Muscle layer of colon (tissue), 2 donors: ENCODE results near the gene RAD51B.

Experiments used
- H3K27ac ChIP-seq: one replicate; pipeline ENCODE4 v1.7.0; 2013; ENCODE audit warnings: low read depth, mild to moderate bottlenecking, low read length, moderate library complexity
- H3K27me3 ChIP-seq, 2 donors: one replicate each; pipeline ENCODE4 v1.7.0; 2013; ENCODE audit warnings: low read length in 2 of 2, mild to moderate bottlenecking in 2 of 2; ENCODE audit not compliant: insufficient read depth in 2 of 2, control insufficient read depth in 1 of 2
- H3K36me3 ChIP-seq: one replicate; pipeline ENCODE4 v1.7.0; 2013; ENCODE audit warnings: mild to moderate bottlenecking, low read length; ENCODE audit not compliant: insufficient read depth
- H3K4me1 ChIP-seq: one replicate; pipeline ENCODE4 v1.7.0; 2013; ENCODE audit warnings: mild to moderate bottlenecking, low read length; ENCODE audit not compliant: insufficient read depth
- H3K4me3 ChIP-seq, 2 donors: one replicate each; pipeline ENCODE4 v1.7.0; 2013; ENCODE audit warnings: low read length in 2 of 2, low read depth in 1 of 2, mild to moderate bottlenecking in 1 of 2, moderate library complexity in 1 of 2
- H3K9ac ChIP-seq: one replicate; pipeline ENCODE4 v1.7.0; 2013; ENCODE audit warnings: low read length
- H3K9me3 ChIP-seq: one replicate; pipeline ENCODE4 v1.7.0; 2013; ENCODE audit warnings: mild to moderate bottlenecking, low read length
- donor health status: abdominal sarcoma.
- donor health status: Adenocarcinoma of cecum.

RAD51B gene

DNA sequence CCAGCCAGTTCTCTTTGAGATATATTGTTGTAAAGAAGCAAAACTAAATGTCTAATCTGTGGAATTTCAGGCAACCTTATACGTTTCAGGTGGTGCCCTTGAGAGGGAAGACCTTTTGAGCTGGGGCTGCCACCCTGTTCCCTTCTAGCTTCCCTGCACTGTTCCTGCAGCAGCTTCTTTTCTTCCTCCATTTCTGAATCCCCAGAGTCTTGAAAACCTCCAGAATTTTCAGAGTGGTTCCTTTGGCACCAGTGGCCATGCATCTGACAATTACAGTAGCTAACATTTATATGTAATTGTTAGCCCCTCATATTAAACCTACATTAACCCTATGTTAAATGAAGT is 702.0 kb downstream of the RAD51B start:
- no peaks in the 10 kb centered on the region for H3K9me3 ChIP-seq
- H3K27me3 ChIP-seq = no peaks in the 10 kb centered on the region
- peak overlapping the region; percentile 75 for H3K27ac ChIP-seq
- H3K9ac ChIP-seq = no peak overlapping the region
- no peaks in the 10 kb centered on the region for H3K36me3 ChIP-seq
- H3K4me3 ChIP-seq = no peak overlapping the region
- peaks cover 77% of the 10 kb centered on the region for H3K4me1 ChIP-seq

DNA sequence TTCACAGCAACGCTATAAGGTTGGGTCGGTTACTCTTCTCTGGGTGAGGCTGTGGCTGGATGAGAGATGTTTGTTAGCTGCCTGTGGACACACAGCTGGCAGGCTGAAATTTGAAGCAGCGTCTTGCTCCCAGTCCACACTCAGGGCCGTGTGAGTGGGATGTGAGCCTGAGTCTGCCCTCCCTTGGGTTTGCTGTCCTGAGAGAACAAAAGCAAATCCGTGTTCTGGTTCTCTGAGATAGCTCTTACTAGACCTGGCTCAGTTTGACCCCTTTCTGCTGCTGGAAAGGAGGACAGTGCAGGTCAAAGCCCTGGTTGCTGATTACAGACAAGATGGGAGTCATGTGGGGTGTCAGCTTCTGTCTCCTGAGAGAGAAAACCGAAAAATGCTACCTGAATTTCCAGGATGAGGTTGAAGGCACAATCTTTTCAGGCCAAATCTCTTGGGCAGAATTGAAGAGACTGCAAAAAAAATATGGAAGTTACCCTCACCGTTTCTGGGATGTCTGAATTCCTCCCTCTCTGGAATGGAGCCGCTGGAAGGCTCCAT is 702.5 kb downstream of the RAD51B start:
- no peaks in the 10 kb centered on the region for H3K9me3 ChIP-seq
- peak overlapping the region; percentile 75 for H3K27ac ChIP-seq
- no peak overlapping the region for H3K9ac ChIP-seq
- no peaks in the 10 kb centered on the region for H3K36me3 ChIP-seq
- H3K4me1 ChIP-seq = peaks cover 76% of the 10 kb centered on the region
- no peak overlapping the region for H3K4me3 ChIP-seq
- H3K27me3 ChIP-seq = no peaks in the 10 kb centered on the region

DNA sequence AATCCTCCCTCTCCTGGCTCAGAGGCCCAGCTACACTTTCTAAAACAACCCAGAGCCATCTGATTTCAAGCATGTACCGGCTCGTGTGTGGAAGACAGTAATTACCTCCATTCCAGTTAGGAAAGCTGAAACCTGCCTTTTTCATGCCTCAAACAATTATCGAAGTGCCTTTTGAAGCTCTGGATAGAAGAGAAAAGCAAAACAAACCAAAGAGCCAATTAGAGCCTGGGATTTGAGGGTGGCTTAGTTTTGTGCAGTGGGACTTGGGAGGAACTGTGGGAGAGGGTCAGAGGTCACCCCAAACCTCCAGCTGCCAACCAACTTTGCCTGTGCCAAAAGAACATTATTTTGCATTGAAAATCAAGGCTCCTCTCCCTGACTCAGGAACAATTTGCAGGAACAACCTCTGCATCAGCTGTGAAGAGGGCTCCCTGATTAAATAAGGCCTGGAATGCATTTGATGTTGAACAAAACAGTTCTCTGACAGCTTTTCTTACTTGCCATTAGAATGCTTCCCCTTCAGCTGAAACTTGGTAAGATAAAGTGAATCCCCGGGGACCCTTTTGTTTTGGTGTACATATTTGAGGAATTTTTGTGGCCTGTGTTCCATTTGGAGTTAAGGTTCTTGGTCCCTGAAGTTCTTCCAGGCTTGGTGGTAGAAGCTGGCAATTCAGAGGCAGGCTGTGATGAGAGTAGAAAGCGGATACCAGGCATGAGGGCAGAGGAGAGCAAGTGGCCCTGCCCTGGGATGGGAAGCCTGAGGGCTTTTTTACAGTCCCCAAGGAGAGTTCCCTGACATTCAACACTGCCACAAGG is 703.1 kb downstream of the RAD51B start:
- no peak overlapping the region for H3K4me3 ChIP-seq
- no peaks in the 10 kb centered on the region for H3K27me3 ChIP-seq
- peak overlapping the region; percentile 75 for H3K27ac ChIP-seq
- H3K4me1 ChIP-seq = peaks cover 76% of the 10 kb centered on the region
- no peaks in the 10 kb centered on the region for H3K36me3 ChIP-seq
- no peaks in the 10 kb centered on the region for H3K9me3 ChIP-seq
- no peak overlapping the region for H3K9ac ChIP-seq

DNA sequence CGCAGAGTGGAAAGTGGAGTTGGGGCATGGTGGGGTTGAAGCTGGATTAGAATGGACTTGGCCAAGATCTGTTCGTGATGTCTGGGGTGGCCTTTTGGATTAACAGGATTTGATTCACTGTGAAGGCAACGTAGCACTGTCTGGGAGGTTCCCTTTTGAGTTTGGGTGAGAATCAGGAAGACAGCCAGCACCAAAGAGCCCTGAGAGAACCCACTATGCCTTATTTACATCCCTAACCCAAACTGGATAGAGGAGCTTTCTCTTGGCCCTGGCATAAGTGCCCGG is 703.7 kb downstream of the RAD51B start:
- Histone ChIP-seq H3K36me3 (no peaks in the 10 kb centered on the region), H3K27ac (peak overlapping the region; percentile 75), H3K27me3 (no peaks in the 10 kb centered on the region), H3K9me3 (no peaks in the 10 kb centered on the region), H3K4me1 (peaks cover 76% of the 10 kb centered on the region), H3K9ac (no peak overlapping the region), H3K4me3 (no peak overlapping the region)

DNA sequence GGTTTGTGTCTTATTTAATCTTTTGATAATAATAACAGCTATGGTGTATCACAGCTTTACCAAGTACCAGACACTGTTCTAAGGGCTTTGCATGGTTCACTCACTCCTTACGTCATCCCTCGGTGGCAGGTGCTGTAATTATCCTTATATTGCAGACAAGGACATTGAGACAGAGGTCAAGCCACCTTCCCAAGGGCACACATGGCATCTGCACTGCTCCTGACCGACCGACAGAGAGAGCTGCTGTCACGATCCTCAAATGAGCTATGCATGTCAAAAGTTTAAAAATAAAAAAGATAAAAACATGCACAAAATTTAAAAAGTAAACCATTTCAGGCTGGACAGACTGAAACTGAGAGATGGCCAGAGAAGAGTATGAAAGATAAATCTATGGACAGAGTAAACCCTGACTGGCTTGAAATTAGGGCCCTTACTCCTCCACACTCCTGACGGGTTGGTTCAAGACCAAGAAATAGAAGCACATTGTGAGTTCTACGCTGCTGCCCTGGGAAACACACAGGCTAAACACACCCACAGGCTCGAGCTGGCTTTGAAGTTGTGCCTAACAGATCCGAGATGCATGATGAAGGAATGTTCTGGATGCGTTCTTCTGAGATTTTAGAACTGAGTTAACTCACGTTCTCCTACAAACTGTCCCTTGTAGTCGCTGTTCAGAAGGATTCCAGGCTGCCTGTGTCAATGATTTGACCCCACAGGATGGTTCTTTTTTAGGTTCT is 704.6 kb downstream of the RAD51B start:
- H3K36me3 ChIP-seq = no peaks in the 10 kb centered on the region
- peaks cover 68% of the 10 kb centered on the region for H3K4me1 ChIP-seq
- no peaks in the 10 kb centered on the region for H3K27me3 ChIP-seq
- H3K4me3 ChIP-seq = no peak overlapping the region
- peak overlapping the region; percentile 75 for H3K27ac ChIP-seq
- H3K9me3 ChIP-seq = no peaks in the 10 kb centered on the region
- H3K9ac ChIP-seq = no peak overlapping the region

DNA sequence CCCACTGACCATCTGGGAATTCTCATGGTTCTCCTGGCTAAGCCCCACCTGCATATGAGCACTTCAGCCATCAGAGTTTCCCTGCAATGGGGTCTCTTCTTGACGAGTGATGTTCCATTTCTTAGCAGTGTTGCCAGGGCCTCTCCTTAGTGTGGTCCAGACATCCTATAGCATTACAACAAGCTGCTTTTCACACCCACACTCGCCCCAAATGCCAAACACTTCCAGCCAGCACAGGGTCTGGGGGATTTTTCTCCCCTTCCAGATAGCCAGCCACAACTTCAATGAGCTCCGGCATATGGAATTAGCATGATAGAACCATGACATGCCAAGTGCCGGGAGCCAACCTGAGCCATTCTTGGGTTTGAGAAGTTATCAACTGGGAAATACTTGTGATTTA is 705.9 kb downstream of the RAD51B start:
- H3K4me1 ChIP-seq = peaks cover 58% of the 10 kb centered on the region
- H3K27ac ChIP-seq = peak overlapping the region; percentile 8

DNA sequence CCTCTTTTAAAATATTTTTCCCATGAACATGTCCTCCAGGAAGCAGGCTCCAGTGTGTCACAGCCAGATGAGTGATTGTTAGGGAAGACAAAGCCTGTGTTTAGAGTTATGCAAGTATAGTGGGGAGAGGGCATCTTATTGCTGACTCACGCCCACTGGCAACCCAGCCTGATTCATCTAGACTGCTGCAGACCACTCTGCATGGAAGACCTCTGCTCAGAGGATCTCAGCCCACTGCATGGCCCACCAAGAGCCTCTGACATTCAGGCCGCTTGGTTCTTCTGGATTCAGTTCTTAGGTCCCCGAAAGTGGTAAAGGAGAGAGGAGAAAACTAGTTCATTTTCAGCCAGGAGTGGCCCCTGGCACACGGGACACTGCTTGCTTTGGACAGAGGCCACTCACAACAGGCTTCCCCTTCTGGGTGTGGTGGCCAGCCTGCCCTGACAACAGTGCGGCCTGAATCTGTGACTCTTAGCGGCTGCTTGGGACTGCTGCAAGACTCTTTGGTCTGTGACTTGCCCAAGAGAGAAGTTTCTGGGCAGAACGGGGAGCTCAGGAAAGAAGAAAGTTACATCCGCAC is 707.0 kb downstream of the RAD51B start:
- Histone ChIP-seq H3K27ac (peak overlapping the region; percentile 68), H3K9me3 (no peaks in the 10 kb centered on the region), H3K27me3 (no peaks in the 10 kb centered on the region), H3K9ac (no peak overlapping the region), H3K36me3 (no peaks in the 10 kb centered on the region), H3K4me1 (peaks cover 47% of the 10 kb centered on the region), H3K4me3 (no peak overlapping the region)

More for the DNA sequence above, 705.9 kb downstream of the RAD51B start:
- no peaks in the 10 kb centered on the region for H3K36me3 ChIP-seq
- no peak overlapping the region for H3K9ac ChIP-seq
- H3K27me3 ChIP-seq = no peaks in the 10 kb centered on the region
- no peak overlapping the region for H3K4me3 ChIP-seq
- H3K9me3 ChIP-seq = no peaks in the 10 kb centered on the region

DNA sequence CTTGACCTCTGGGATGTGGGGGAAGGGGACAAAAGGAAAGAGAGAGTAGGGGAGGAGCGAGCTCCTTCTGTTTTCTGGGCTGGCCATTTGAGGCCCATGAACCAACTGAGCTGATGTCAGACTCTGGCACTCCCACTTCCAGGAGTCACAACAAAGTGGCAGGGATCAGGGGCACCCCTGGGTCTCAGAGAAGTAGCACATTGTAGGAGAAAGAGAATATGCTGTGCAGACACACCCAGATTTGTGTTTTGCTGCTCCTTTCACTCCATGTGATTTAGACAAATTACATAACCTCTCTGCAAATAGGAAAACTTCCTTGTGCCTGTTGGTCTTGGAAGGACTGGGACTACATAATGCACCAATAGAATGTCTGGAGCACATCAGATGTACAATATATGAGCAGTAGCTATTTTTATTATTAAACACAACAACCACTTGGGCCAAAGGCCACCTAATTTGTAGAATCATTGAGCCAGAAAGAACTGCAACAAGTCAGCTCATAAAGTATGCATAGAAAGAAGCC is 707.8 kb downstream of the RAD51B start:
- Histone ChIP-seq H3K4me1 (peaks cover 39% of the 10 kb centered on the region), H3K4me3 (no peak overlapping the region), H3K36me3 (no peaks in the 10 kb centered on the region), H3K9me3 (no peaks in the 10 kb centered on the region), H3K27me3 (no peaks in the 10 kb centered on the region), H3K27ac (peak overlapping the region; percentile 68), H3K9ac (no peak overlapping the region)

DNA sequence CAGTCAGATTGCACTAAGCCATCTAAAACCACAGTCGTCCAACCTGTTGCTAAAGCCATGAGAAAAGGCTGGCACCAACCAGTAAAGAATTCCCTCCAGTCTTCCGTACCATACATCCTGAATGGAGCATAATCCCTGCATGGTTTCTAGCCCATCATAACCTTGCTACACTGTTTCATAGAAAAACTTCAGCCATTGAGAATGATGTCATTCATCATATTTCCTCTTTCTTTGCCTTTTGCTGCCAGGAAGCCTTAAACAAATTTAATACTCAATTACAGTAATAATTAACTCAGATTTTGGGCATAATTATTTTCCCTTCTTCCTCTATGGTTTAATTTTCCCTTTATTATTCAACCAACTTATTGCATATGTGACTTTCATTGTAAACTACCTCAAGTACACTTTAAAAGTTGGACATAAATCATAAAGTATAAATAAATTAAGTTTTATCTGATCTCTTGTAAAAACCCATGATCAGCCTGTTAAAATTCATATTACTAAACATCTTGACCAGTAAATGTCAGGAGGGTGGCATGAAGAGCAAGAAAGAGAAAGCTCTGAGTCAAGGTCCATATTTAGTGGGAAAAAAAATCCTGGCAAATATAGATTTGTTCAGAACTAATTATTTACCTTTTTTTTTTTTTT is 708.6 kb downstream of the RAD51B start:
- Histone ChIP-seq H3K27ac (peak overlapping the region; percentile 68), H3K9ac (no peak overlapping the region), H3K9me3 (no peaks in the 10 kb centered on the region), H3K4me1 (peaks cover 32% of the 10 kb centered on the region), H3K4me3 (no peak overlapping the region), H3K36me3 (no peaks in the 10 kb centered on the region), H3K27me3 (no peaks in the 10 kb centered on the region)

DNA sequence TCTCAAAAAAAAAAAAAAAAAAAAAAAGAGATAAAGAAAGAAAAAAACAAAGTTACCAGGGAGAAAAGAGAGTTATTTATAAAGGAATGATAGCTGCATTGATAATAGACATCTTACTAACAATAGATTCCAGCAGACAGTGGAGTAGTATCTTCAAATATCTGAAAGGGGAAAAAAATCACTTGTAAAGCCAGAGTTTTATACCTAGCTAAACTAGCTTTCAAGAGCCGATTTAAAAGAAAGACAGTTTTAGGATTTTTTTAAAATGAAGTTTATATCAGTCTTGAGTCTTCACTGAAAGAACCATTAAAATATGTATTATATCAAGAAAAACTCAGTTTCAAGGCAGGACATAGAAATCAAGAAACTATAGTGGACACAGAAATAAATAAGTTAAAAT is 710.9 kb downstream of the RAD51B start:
- H3K27ac ChIP-seq = no peak overlapping the region
- peaks cover 20% of the 10 kb centered on the region for H3K4me1 ChIP-seq

DNA sequence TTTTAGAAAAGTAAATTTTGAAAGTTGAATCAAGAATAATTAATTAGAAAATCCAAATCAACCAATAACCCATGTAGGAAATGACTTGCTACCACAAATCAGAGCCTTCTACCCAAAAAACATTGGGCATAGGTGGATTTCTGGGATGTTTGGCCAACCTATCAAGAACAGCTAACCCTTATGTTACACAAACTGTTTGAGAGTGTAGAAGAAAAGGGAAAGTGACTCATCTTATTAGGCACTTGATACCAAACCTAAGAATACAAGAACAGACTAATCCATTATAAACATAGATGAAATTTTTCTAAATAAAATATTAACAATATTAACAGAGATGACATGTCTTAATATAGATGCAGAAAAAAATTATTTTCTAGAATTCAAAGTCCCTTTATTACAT is 712.9 kb downstream of the RAD51B start:
- peaks cover 8% of the 10 kb centered on the region for H3K4me1 ChIP-seq
- H3K36me3 ChIP-seq = no peaks in the 10 kb centered on the region
- H3K27me3 ChIP-seq = no peaks in the 10 kb centered on the region
- no peaks in the 10 kb centered on the region for H3K9me3 ChIP-seq
- no peak overlapping the region for H3K27ac ChIP-seq
- no peak overlapping the region for H3K4me3 ChIP-seq
- H3K9ac ChIP-seq = no peak overlapping the region

More for the DNA sequence above, 710.9 kb downstream of the RAD51B start:
- H3K4me3 ChIP-seq = no peak overlapping the region
- no peaks in the 10 kb centered on the region for H3K9me3 ChIP-seq
- no peak overlapping the region for H3K9ac ChIP-seq
- no peaks in the 10 kb centered on the region for H3K27me3 ChIP-seq
- H3K36me3 ChIP-seq = no peaks in the 10 kb centered on the region
